B cell (primary cell): ENCODE data around the gene ZRANB3.

Source experiments
- CTCF ChIP-seq: fragments of 200-600 bp; IDR thresholded peaks from one replicate; pipeline ENCODE4 v1.8.0; 2022; ENCODE audit warnings: antibody characterized with exemption, mild to moderate bottlenecking
- EZH2 ChIP-seq: IDR thresholded peaks from 2 replicates; pipeline ENCODE4 v1.6.1; 2012; ENCODE audit warnings: borderline replicate concordance, low read depth, mild to moderate bottlenecking, moderate library complexity, low read length; ENCODE audit not compliant: insufficient read depth, poor library complexity, severe bottlenecking

GRCh38 chr2:135091681-135092080, 439.3 kb downstream of the ZRANB3 start:
- TF ChIP-seq CTCF (no peak), EZH2 (no peak)
